Endothelial cell of umbilical vein (primary cell): Measurements from ENCODE around the gene TTLL12.

Experiments
- GATA2 ChIP-seq: IDR thresholded peaks from 2 replicates; pipeline ENCODE4 v1.7.0; 2011; ENCODE audit warnings: low read depth, mild to moderate bottlenecking, moderate library complexity, mixed read lengths, low read length; ENCODE audit not compliant: insufficient read length, insufficient read depth
- POLR2A ChIP-seq: IDR thresholded peaks from 2 replicates; pipeline ENCODE4 v1.6.1; 2012; ENCODE audit warnings: low read depth, mild to moderate bottlenecking, control low read depth, low read length
- TF ChIP-seq, protein P1 (sequence below), 2 donors: IDR thresholded peaks; 1 replicate in 1 of 2; 2 replicates in 1 of 2; pipeline ENCODE4 v1.5.1; 2011; ENCODE audit warnings: low read length in 2 of 2, mild to moderate bottlenecking in 2 of 2, moderate library complexity in 2 of 2, control low read depth in 1 of 2, inconsistent platforms in 1 of 2, low read depth in 1 of 2; ENCODE audit not compliant: insufficient read depth in 1 of 2; ENCODE audit errors: extremely low read depth in 1 of 2
- TF ChIP-seq, protein P2 (sequence below): IDR thresholded peaks from 2 replicates; pipeline ENCODE4 v1.6.1; 2011; ENCODE audit not compliant: insufficient read depth, insufficient read length

DNA sequence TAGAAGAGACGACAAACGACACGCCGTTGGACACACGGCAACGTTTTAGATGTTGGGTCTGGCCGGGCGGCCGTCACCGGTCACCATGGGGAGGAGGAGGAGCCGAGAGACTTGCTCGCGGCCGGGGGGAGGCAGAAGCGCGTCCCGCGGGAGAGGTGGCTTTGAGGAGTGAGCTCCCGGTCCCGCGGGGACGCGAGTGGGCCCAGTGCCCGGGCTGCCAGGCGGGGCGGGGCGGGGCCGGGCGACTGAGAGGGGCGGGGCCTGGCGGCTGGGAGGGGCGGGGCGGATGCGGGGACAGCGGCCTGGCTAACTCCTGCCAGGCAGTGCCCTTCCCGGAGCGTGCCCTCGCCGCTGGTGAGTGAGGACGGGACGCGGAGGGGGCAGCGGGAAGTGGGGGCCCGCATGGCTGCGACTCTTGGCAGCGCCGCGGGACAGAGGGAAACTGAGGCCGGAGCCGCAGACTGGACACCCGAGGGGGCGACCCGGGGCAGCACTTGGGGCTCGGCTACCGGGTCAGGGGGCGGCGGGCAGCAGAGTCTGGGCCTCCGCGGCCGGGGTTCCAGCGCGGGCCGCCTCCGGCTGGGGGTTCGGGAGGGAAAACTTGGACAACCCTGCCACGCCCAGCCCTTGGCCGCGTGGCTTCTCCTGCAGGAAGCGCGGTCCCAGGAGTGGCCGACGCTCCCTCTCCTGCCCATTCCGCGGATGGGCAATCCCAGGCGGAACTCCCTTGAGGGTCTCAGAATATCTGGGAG, 35.5 kb downstream of the TTLL12 start, which contains the start of gene TSPO:
- TF ChIP-seq, protein P1, sequence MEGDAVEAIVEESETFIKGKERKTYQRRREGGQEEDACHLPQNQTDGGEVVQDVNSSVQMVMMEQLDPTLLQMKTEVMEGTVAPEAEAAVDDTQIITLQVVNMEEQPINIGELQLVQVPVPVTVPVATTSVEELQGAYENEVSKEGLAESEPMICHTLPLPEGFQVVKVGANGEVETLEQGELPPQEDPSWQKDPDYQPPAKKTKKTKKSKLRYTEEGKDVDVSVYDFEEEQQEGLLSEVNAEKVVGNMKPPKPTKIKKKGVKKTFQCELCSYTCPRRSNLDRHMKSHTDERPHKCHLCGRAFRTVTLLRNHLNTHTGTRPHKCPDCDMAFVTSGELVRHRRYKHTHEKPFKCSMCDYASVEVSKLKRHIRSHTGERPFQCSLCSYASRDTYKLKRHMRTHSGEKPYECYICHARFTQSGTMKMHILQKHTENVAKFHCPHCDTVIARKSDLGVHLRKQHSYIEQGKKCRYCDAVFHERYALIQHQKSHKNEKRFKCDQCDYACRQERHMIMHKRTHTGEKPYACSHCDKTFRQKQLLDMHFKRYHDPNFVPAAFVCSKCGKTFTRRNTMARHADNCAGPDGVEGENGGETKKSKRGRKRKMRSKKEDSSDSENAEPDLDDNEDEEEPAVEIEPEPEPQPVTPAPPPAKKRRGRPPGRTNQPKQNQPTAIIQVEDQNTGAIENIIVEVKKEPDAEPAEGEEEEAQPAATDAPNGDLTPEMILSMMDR (IDR thresholded peaks at IDR 0.05; ENCODE audit: extremely low read depth in 1 of 2, insufficient read depth in 1 of 2, low read depth in 1 of 2, low read length in 2 of 2), result no peak
- peak; percentile 81 for TF ChIP-seq POLR2A
- TF ChIP-seq, protein P2, sequence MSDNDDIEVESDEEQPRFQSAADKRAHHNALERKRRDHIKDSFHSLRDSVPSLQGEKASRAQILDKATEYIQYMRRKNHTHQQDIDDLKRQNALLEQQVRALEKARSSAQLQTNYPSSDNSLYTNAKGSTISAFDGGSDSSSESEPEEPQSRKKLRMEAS, result peak; percentile 12
- TF ChIP-seq GATA2, result no peak
